Large intestine (tissue), 1 donor: ENCODE data around the gene TCP1. TPM values are rescaled to one million over a fixed set of nuclear protein-coding genes. Genes with fewer than 3 reads are reported as not detected.

ENCODE experiments used
- polyA plus RNA-seq: library from polyadenylated mRNA; unstranded; fragments of 120-200 nt; gene quantifications from one replicate; pipeline ENCODE4 v1.2.1, GENCODE V29; 2013

TCP1 gene
- polyA plus RNA-seq, 1 donor, result 199 TPM

Other genes starting within 250 kb of the TCP1 start
- 126 TPM for gene SOD2, start 96.4 kb downstream of the TCP1 start, polyA plus RNA-seq
- 99.7 TPM for gene WTAP, start 62.1 kb downstream of the TCP1 start, polyA plus RNA-seq
- 22.8 TPM for gene ACAT2, start 27.6 kb downstream of the TCP1 start, polyA plus RNA-seq
- gene MRPL18, start 865 bp upstream of the TCP1 start, polyA plus RNA-seq, result 64.4 TPM
- 0.16 TPM for gene PNLDC1, start 10.7 kb upstream of the TCP1 start, polyA plus RNA-seq
- gene MAS1, start 101.4 kb upstream of the TCP1 start, polyA plus RNA-seq, result 0.01 TPM
- gene IGF2R, start 179.5 kb upstream of the TCP1 start, polyA plus RNA-seq, result 81.5 TPM